K562 (cell line): Measurements from ENCODE around the gene EGF. TPM values are rescaled to one million over a fixed set of nuclear protein-coding genes. Genes with fewer than 3 reads are reported as not detected.

Experiments
- ATAC-seq: fragments of 200-7000 bp; cut with Tn5 transposase; 3 replicates; pipeline ENCODE4 v1.9.1; 2020; ENCODE audit warnings: moderate library complexity
- BruUV-seq: library from RNA; stranded (reverse); fragments of 400-500 nt; replicated peaks from 2 replicates; lab custom pipeline; 2021; lab: Mats Ljungman, UMichigan
- CTCF ChIA-PET: fragments of 300-600 bp; formaldehyde crosslinking; extraction: SDS; loops from one replicate; lab custom pipeline; 2021; ENCODE audit warnings: low intra/inter-chr PET ratio; lab: Yijun Ruan, JAX
- POLR2A ChIA-PET: fragments of 300-600, 350-650 bp; sonication (Branson Sonifier 250); formaldehyde crosslinking; extraction: SDS; loops from one replicate; lab custom pipeline; 2021; ENCODE audit warnings: antibody characterized with exemption, inconsistent platforms; lab: Yijun Ruan, JAX
- DNase-seq, 4 experiments: peaks; one replicate each; pipeline versions ENCODE4 v3.0.0 to v3.0.0-alpha.2; 2011 to 2018; ENCODE audit warnings: low spot score in 3 of 4, mixed read lengths in 3 of 4; ENCODE audit errors: extremely low read depth in 1 of 4
- FAIRE-seq: peaks from 2 replicates; lab custom pipeline; 2011; peaks lifted over from hg19 to GRCh38; lab: Jason Lieb, UNC
- H2AFZ ChIP-seq: 2 replicates; pipeline ENCODE4 v1.6.0; 2011; ENCODE audit warnings: low read depth, low read length, control low read depth, inconsistent platforms
- H3K27ac ChIP-seq: fragments of 200-600 bp; 3 replicates; pipeline ENCODE4 v1.8.0; 2011; ENCODE audit warnings: low read depth, mild to moderate bottlenecking, control low read depth, inconsistent platforms, low read length, moderate library complexity, mixed read lengths; ENCODE audit errors: extremely low read depth
- H3K27me3 ChIP-seq, 2 experiments: fragments of 300-600 bp in 1 of 2; 2 replicates in 1 of 2; 3 replicates in 1 of 2; pipeline versions ENCODE4 v1.6.0 to v1.8.0; 2011; ENCODE audit warnings: inconsistent platforms in 2 of 2, low read length in 2 of 2, mild to moderate bottlenecking in 1 of 2, mixed read lengths in 1 of 2, moderate library complexity in 1 of 2; ENCODE audit not compliant: control insufficient read depth in 2 of 2, insufficient read depth in 2 of 2
- H3K36me3 ChIP-seq: fragments of 300-600 bp; 3 replicates; pipeline ENCODE4 v1.8.0; 2011; ENCODE audit warnings: mild to moderate bottlenecking, low read length, inconsistent platforms; ENCODE audit not compliant: control insufficient read depth, insufficient read depth
- H3K4me1 ChIP-seq, 2 experiments: fragments of 200-600 bp in 1 of 2; replicated peaks in 1 of 2; 2 replicates in 1 of 2; 3 replicates in 1 of 2; pipeline versions ENCODE4 v1.5.1 to v1.8.0; 2011; ENCODE audit warnings: inconsistent platforms in 2 of 2, low read length in 2 of 2, mild to moderate bottlenecking in 1 of 2, mixed read lengths in 1 of 2, moderate library complexity in 1 of 2; ENCODE audit not compliant: control insufficient read depth in 2 of 2, insufficient read depth in 2 of 2
- H3K4me2 ChIP-seq: 2 replicates; pipeline ENCODE4 v1.6.1; 2011; ENCODE audit warnings: low read length, control low read depth, inconsistent platforms, mixed read lengths; ENCODE audit not compliant: insufficient read depth
- H3K4me3 ChIP-seq: fragments of 200-600 bp; sonication (generic), shearing (Covaris generic); 2 replicates; pipeline ENCODE4 v1.5.1; 2016; ENCODE audit warnings: control low read depth, inconsistent platforms
- H3K79me2 ChIP-seq: fragments of 200-600 bp; 3 replicates; pipeline ENCODE4 v1.8.0; 2011; ENCODE audit warnings: low read length, inconsistent platforms; ENCODE audit not compliant: control insufficient read depth, insufficient read depth
- H3K9ac ChIP-seq, 2 experiments: 2 replicates each; pipeline versions ENCODE4 v1.6.0 to v1.6.1; 2011; ENCODE audit warnings: low read depth in 2 of 2, low read length in 2 of 2, control low read depth in 1 of 2, inconsistent platforms in 1 of 2, mild to moderate bottlenecking in 1 of 2, mixed read lengths in 1 of 2; ENCODE audit not compliant: insufficient read depth in 1 of 2
- H3K9me1 ChIP-seq: one replicate; pipeline ENCODE4 v1.6.0; 2011; ENCODE audit warnings: inconsistent platforms, mild to moderate bottlenecking, low read length, moderate library complexity; ENCODE audit not compliant: control insufficient read depth, insufficient read depth
- H3K9me3 ChIP-seq: replicated peaks from 2 replicates; pipeline ENCODE4 v1.5.1; 2011; ENCODE audit warnings: low read depth, low read length, inconsistent platforms; ENCODE audit not compliant: control insufficient read depth, insufficient read depth
- H4K20me1 ChIP-seq: replicated peaks from 2 replicates; pipeline ENCODE4 v1.6.1; 2011; ENCODE audit warnings: low read length, inconsistent platforms, mixed read lengths; ENCODE audit not compliant: control insufficient read depth, insufficient read depth
- CREB5 ChIP-seq: fragments of 250-450 bp; sonication (Bioruptor Pico); IDR thresholded peaks from 2 replicates; pipeline ENCODE4 v1.5.0; 2020; ENCODE audit warnings: mild to moderate bottlenecking
- EGR1 ChIP-seq: fragments of 450-650 bp; conservative IDR thresholded peaks from 2 replicates; pipeline ENCODE4 v1.6.1; 2017; ENCODE audit warnings: mild to moderate bottlenecking
- EP300 ChIP-seq: IDR thresholded peaks from 2 replicates; pipeline ENCODE4 v1.6.1; 2012; ENCODE audit warnings: low read length, improper control_type of control experiment
- FOXA3 ChIP-seq, 2 experiments: fragments of 450-650 bp in 1 of 2; sonication (generic) in 1 of 2; formaldehyde crosslinking; IDR thresholded peaks in 1 of 2; conservative IDR thresholded peaks in 1 of 2; 2 replicates each; pipeline versions ENCODE4 v1.4.0 to v1.8.0; 2020 to 2022; ENCODE audit warnings: mild to moderate bottlenecking in 2 of 2, missing genetic modification reagents in 1 of 2
- NCOR1 ChIP-seq: fragments of 450-650 bp; IDR thresholded peaks from 2 replicates; pipeline ENCODE4 v1.6.1; 2016; ENCODE audit warnings: mild to moderate bottlenecking, moderate library complexity
- PTRF ChIP-seq: fragments of 450-650 bp; IDR thresholded peaks from 2 replicates; pipeline ENCODE4 v1.6.1; 2016; ENCODE audit warnings: mild to moderate bottlenecking, missing genetic modification characterization, missing compliant biosample characterization
- SFPQ ChIP-seq: fragments of 200-400 bp; formaldehyde crosslinking; IDR thresholded peaks from 2 replicates; pipeline ENCODE4 v1.6.1; 2017; ENCODE audit warnings: mild to moderate bottlenecking, low read depth, low read length, moderate library complexity
- TCF15 ChIP-seq: fragments of 250-450 bp; sonication (Bioruptor Pico); IDR thresholded peaks from 2 replicates; pipeline ENCODE4 v1.8.0; 2022; ENCODE audit warnings: moderate library complexity, mild to moderate bottlenecking, inconsistent platforms
- ZNF407 ChIP-seq: fragments of 450-650 bp; IDR thresholded peaks from 2 replicates; pipeline ENCODE4 v1.6.1; 2016; ENCODE audit warnings: low read depth
- WGBS: fragments of 100-300 bp; shearing (Covaris generic); methylation state at CpG from one replicate; pipeline ENCODE4 v1.1.6; 2016; ENCODE audit warnings: low coverage, mixed read lengths; ENCODE audit not compliant: insufficient coverage; ENCODE audit errors: missing lambda C conversion rate; 5-methylcytosine and 5-hydroxymethylcytosine counted together
- in situ Hi-C: fragments of 300-500 bp; cut with MboI; formaldehyde crosslinking; loops from 4 replicates; pipeline ENCODE4 v1.15.0; 2018; ENCODE audit warnings: inconsistent platforms, mixed read lengths
- intact Hi-C: fragments of 100-400 bp; cut with micrococcal nuclease; formaldehyde crosslinking; loops from 2 replicates; pipeline ENCODE4 v1.14.2; 2022
- polyA plus RNA-seq, 8 experiments: library from polyadenylated mRNA; depleted of rRNA in 4 of 8; stranded (reverse) in 5 of 8; unstranded in 3 of 8; fragments of >200 nt; fragmentation: Nextera tagmentation in 2 of 8; fragmentation: Illumina TruSeq in 1 of 8; extraction: Ambion mirVana in 2 of 8; extraction: Trizol in 1 of 8; gene quantifications; 2 replicates each; pipeline versions ENCODE4 v1.2.1 to v1.2.3, GENCODE V29; 2011 to 2014; ENCODE audit warnings: inconsistent platforms in 1 of 8, missing spikeins in 1 of 8
- total RNA-seq, 7 experiments: library from RNA; depleted of rRNA in 6 of 7; stranded (reverse); fragments of >200 nt in 6 of 7; fragmentation: Illumina TruSeq in 2 of 7; extraction: Trizol in 2 of 7; gene quantifications; 2 replicates each; pipeline versions ENCODE4 v1.2.1 to v1.2.3, GENCODE V29; 2011 to 2021; ENCODE audit warnings: low replicate concordance in 1 of 7

EGF gene
- total and polyA plus RNA-seq, 9 of the 15 experiments (the other 6 are each of a cell fraction or from before 2014, with no cell fraction given) = 0.32 to 3.1 (median 1.3) TPM

GRCh38 chr4:110007217-110007616 is 94.5 kb downstream of the EGF start:
- Histone ChIP-seq H3K9ac (no peak overlapping the region), H3K9me3 (no peaks in the 10 kb centered on the region), H3K9me1 (no peaks in the 10 kb centered on the region), H3K4me3 (no peak overlapping the region), H3K27ac (no peak overlapping the region), H3K4me1 (0 out of 5 replicates have a peak, but pooled peaks cover 0 to 2% of the 10 kb centered on the region in 2 experiments), H3K4me2 (no peak overlapping the region), H4K20me1 (no peaks in the 10 kb centered on the region), H2AFZ (no peak overlapping the region), H3K27me3 (no peaks in the 10 kb centered on the region), H3K36me3 (no peaks in the 10 kb centered on the region), H3K79me2 (no peaks in the 10 kb centered on the region)
- 35% methylated on average over 3 of the region's 3 CpGs for WGBS
- CTCF ChIA-PET = interaction anchor here (2.2 to 12.8 kb wide), 2 partner anchors 501 to 508 kb away, joined by 16 to 252 read pairs; no protein-coding TSS in a partner anchor
- no peak for ATAC-seq
- FAIRE-seq = no peak
- POLR2A ChIA-PET = interaction anchor here (1.4 kb wide), 1 partner anchor 13 kb away, joined by 4 read pairs; no protein-coding TSS in a partner anchor
- intact Hi-C loops = loop anchor here (5.0 to 10.0 kb wide), 3 partner anchors 198 to 338 kb away; no protein-coding TSS in a partner anchor
- in situ Hi-C loops = loop anchor here (10.0 kb wide), 1 partner anchor 318 kb away; no protein-coding TSS in a partner anchor
- BruUV-seq = no TSS peak
- DNase-seq = no peak
- TF ChIP-seq EGR1 (no peak), TCF15 (CRISPR knock-in tag) (no peak), CREB5 (CRISPR knock-in tag) (no peak), ZNF407 (no peak), EP300 (no peak), FOXA3 (CRISPR knock-in tag; conservative IDR thresholded peaks at IDR 0.05 in 1 of 2, IDR thresholded peaks at IDR 0.05 in 1 of 2) (no peak), NCOR1 (no peak), SFPQ (no peak), PTRF (tag) (no peak)
